GM12892 (cell line): ENCODE data around the gene ELL3.

ENCODE experiments used
- POLR2A ChIP-seq: IDR thresholded peaks from 2 replicates; pipeline ENCODE4 v1.6.1; 2011; ENCODE audit warnings: low read depth, low read length, control low read depth
- POLR2AphosphoS5 ChIP-seq: IDR thresholded peaks from 2 replicates; pipeline ENCODE4 v1.6.1; 2011; ENCODE audit warnings: low read depth, low read length, control low read depth
- TAF1 ChIP-seq: IDR thresholded peaks from 2 replicates; pipeline ENCODE4 v1.6.1; 2011; ENCODE audit warnings: low read depth, mild to moderate bottlenecking, control low read depth, low read length, borderline replicate concordance

- TF ChIP-seq POLR2A (peak; percentile 89; the same call in 1 of the 2 replicates), POLR2AphosphoS5 (peak; percentile 75), TAF1 (peak; percentile 81)
Measured at GRCh38 chr15:43746245-43746902, 30.4 kb downstream of the ELL3 start, which contains the start of gene PDIA3.
